WTC11 (cell line): ENCODE data around the gene KLHDC4. TPM values are rescaled to one million over a fixed set of nuclear protein-coding genes. Genes with fewer than 3 reads are reported as not detected.

Experiments used
- ATAC-seq: fragments of 200-7000 bp; cut with Tn5 transposase; 2 replicates; pipeline ENCODE4 v1.10.0; 2021; ENCODE audit warnings: mild to moderate bottlenecking, moderate library complexity
- CTCF ChIA-PET: fragments of 300-600 bp; sonication (Branson Sonifier 250); formaldehyde crosslinking; loops from one replicate; lab custom pipeline; 2021; ENCODE audit warnings: antibody characterized with exemption; lab: Charles Lee
- POLR2A ChIA-PET: fragments of 350-600 bp; sonication (Branson Sonifier 250); formaldehyde crosslinking; loops from one replicate; lab custom pipeline; 2021; ENCODE audit warnings: antibody characterized with exemption; lab: Charles Lee
- DNase-seq: peaks from one replicate; pipeline ENCODE4 v3.0.0; 2021; ENCODE audit warnings: low spot score
- H3K27ac Mint-ChIP-seq: 2 replicates; pipeline ENCODE4 v1.8.0; 2021; ENCODE audit warnings: mixed read lengths
- H3K27me3 Mint-ChIP-seq: 2 replicates; pipeline ENCODE4 v1.8.0; 2021; ENCODE audit warnings: low read depth, mild to moderate bottlenecking, moderate library complexity, mixed read lengths
- H3K36me3 Mint-ChIP-seq: 2 replicates; pipeline ENCODE4 v1.8.0; 2021; ENCODE audit warnings: mixed read lengths
- H3K4me1 Mint-ChIP-seq: 2 replicates; pipeline ENCODE4 v1.8.0; 2022; ENCODE audit warnings: mixed read lengths
- H3K4me3 Mint-ChIP-seq: 2 replicates; pipeline ENCODE4 v1.8.0; 2021; ENCODE audit warnings: mild to moderate bottlenecking, moderate library complexity, mixed read lengths
- H3K9me3 Mint-ChIP-seq: 2 replicates; pipeline ENCODE4 v1.8.0; 2021; ENCODE audit warnings: mixed read lengths
- CBFB ChIP-seq: sonication (generic); formaldehyde crosslinking; IDR thresholded peaks from 2 replicates; pipeline ENCODE4 v1.8.1; 2022; ENCODE audit warnings: mild to moderate bottlenecking, low read depth, missing genetic modification reagents
- CDX4 ChIP-seq: fragments of 250-450 bp; sonication (Bioruptor Pico); IDR thresholded peaks from 2 replicates; pipeline ENCODE4 v1.9.0; 2021; ENCODE audit warnings: moderate library complexity, mild to moderate bottlenecking, inconsistent platforms, borderline replicate concordance
- CTCF ChIP-seq: fragments of 200-600 bp; IDR thresholded peaks from 2 replicates; pipeline ENCODE4 v1.8.0; 2022; ENCODE audit warnings: antibody characterized with exemption
- ELF4 ChIP-seq: sonication (generic); formaldehyde crosslinking; IDR thresholded peaks from 2 replicates; pipeline ENCODE4 v1.8.1; 2022; ENCODE audit warnings: low read depth, mild to moderate bottlenecking, moderate library complexity, missing genetic modification reagents
- FOXJ3 ChIP-seq: sonication (generic); formaldehyde crosslinking; IDR thresholded peaks from 2 replicates; pipeline ENCODE4 v1.9.0; 2021; ENCODE audit warnings: missing genetic modification reagents, mild to moderate bottlenecking, borderline replicate concordance
- FOXK1 ChIP-seq: sonication (generic); formaldehyde crosslinking; IDR thresholded peaks from 2 replicates; pipeline ENCODE4 v1.8.0; 2022; ENCODE audit warnings: mild to moderate bottlenecking, moderate library complexity, missing genetic modification reagents
- FOXP1 ChIP-seq: sonication (generic); formaldehyde crosslinking; IDR thresholded peaks from 2 replicates; pipeline ENCODE4 v1.8.0; 2022; ENCODE audit warnings: missing genetic modification reagents, mild to moderate bottlenecking, moderate library complexity, borderline replicate concordance
- HMGA2 ChIP-seq: fragments of 250-450 bp; sonication (Bioruptor Pico); IDR thresholded peaks from 2 replicates; pipeline ENCODE4 v1.4.0; 2021; ENCODE audit warnings: mild to moderate bottlenecking, moderate library complexity
- IRF1 ChIP-seq: sonication (generic); formaldehyde crosslinking; IDR thresholded peaks from 2 replicates; pipeline ENCODE4 v1.8.0; 2023; ENCODE audit warnings: missing genetic modification reagents
- MXD4 ChIP-seq: fragments of 250-450 bp; sonication (Bioruptor Pico); IDR thresholded peaks from 2 replicates; pipeline ENCODE4 v1.8.0; 2021; ENCODE audit warnings: mild to moderate bottlenecking, moderate library complexity, borderline replicate concordance
- NFE2L1 ChIP-seq: sonication (generic); formaldehyde crosslinking; IDR thresholded peaks from 2 replicates; pipeline ENCODE4 v1.8.1; 2023; ENCODE audit warnings: missing genetic modification reagents
- PREB ChIP-seq: sonication (generic); formaldehyde crosslinking; IDR thresholded peaks from 2 replicates; pipeline ENCODE4 v1.8.1; 2022; ENCODE audit warnings: mild to moderate bottlenecking, missing genetic modification reagents, moderate library complexity, borderline replicate concordance
- RELA ChIP-seq: sonication (generic); formaldehyde crosslinking; IDR thresholded peaks from 2 replicates; pipeline ENCODE4 v1.8.1; 2022; ENCODE audit warnings: missing genetic modification reagents, mild to moderate bottlenecking, borderline replicate concordance
- SMAD3 ChIP-seq: sonication (generic); formaldehyde crosslinking; IDR thresholded peaks from 2 replicates; pipeline ENCODE4 v1.8.0; 2022; ENCODE audit warnings: missing genetic modification reagents, mild to moderate bottlenecking, borderline replicate concordance
- SP1 ChIP-seq: sonication (generic); formaldehyde crosslinking; conservative IDR thresholded peaks from 2 replicates; pipeline ENCODE4 v1.8.1; 2022; ENCODE audit warnings: missing genetic modification reagents
- ZBTB43 ChIP-seq: sonication (generic); formaldehyde crosslinking; IDR thresholded peaks from 2 replicates; pipeline ENCODE4 v1.8.1; 2023; ENCODE audit warnings: mild to moderate bottlenecking, missing genetic modification reagents
- ZNF138 ChIP-seq: sonication (generic); formaldehyde crosslinking; conservative IDR thresholded peaks from 2 replicates; pipeline ENCODE4 v1.8.1; 2022; ENCODE audit warnings: mild to moderate bottlenecking, moderate library complexity, missing genetic modification reagents
- ZNF416 ChIP-seq: fragments of 250-450 bp; sonication (Bioruptor Pico); IDR thresholded peaks from 2 replicates; pipeline ENCODE4 v1.9.0; 2021; ENCODE audit warnings: mild to moderate bottlenecking, inconsistent platforms
- ZNF423 ChIP-seq: fragments of 250-450 bp; sonication (Bioruptor Pico); IDR thresholded peaks from 2 replicates; pipeline ENCODE4 v2.1.2; 2022; ENCODE audit warnings: mild to moderate bottlenecking, moderate library complexity
- total RNA-seq: library from RNA; stranded (reverse); gene quantifications from 3 replicates; pipeline ENCODE4 v1.2.3, GENCODE V29; 2021
- TF ChIP-seq, protein P1 (sequence below): sonication (generic); formaldehyde crosslinking; conservative IDR thresholded peaks from 2 replicates; pipeline ENCODE4 v1.8.1; 2022; ENCODE audit warnings: mild to moderate bottlenecking, missing genetic modification reagents
- TF ChIP-seq, protein P2 (sequence below): sonication (generic); formaldehyde crosslinking; IDR thresholded peaks from 2 replicates; pipeline ENCODE4 v1.8.1; 2022; ENCODE audit warnings: missing genetic modification reagents, borderline replicate concordance
- TF ChIP-seq, protein P3 (sequence below): sonication (generic); formaldehyde crosslinking; IDR thresholded peaks from 2 replicates; pipeline ENCODE4 v1.8.1; 2023; ENCODE audit warnings: mild to moderate bottlenecking, missing genetic modification reagents, moderate library complexity
- TF ChIP-seq, protein P4 (sequence below): sonication (generic); formaldehyde crosslinking; IDR thresholded peaks from 2 replicates; pipeline ENCODE4 v1.8.0; 2022; ENCODE audit warnings: mild to moderate bottlenecking, missing genetic modification reagents
- TF ChIP-seq, protein P5 (sequence below): sonication (generic); formaldehyde crosslinking; IDR thresholded peaks from 2 replicates; pipeline ENCODE4 v1.8.0; 2022; ENCODE audit warnings: mild to moderate bottlenecking, missing genetic modification reagents
- TF ChIP-seq, protein P6 (sequence below): fragments of 250-450 bp; sonication (Bioruptor Pico); IDR thresholded peaks from 2 replicates; pipeline ENCODE4 v1.9.0; 2021; ENCODE audit warnings: mild to moderate bottlenecking

Gene KLHDC4
- total RNA-seq, 1 experiment from 2014 or later, result 63.6 TPM

DNA sequence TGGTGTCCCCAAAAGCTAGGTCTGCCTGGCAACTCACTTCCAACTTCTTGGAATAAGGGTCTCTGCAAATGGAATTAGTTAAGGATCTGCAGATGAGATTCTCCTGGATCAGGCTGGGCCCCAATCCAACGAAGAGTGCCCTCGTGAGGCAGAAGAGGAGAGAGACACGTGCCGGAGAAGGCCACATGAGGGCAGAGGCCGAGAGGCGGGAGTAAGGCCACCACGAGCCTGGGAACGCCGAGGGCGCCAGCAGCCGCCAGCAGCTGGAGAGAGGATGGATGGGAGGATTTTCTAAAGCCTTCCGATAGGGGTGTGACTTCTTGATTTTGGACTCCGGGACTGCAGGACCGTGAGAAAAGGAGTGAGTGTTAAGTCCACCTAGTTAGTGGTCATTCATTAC lies 87.2 kb downstream of the KLHDC4 start:
- no peaks in the 10 kb centered on the region for H3K36me3 Mint-ChIP-seq
- H3K27me3 Mint-ChIP-seq, result no peaks in the 10 kb centered on the region
- DNase-seq, result peak; percentile 56
- no peak overlapping the region for H3K4me3 Mint-ChIP-seq
- no peaks in the 10 kb centered on the region for H3K9me3 Mint-ChIP-seq
- peak; percentile 50 for ATAC-seq
- H3K27ac Mint-ChIP-seq, result no peak overlapping the region
- ChIA-PET POLR2A (no interaction called here), CTCF (interaction anchor here (0.6 to 2.3 kb wide), 7 partner anchors 21 to 952 kb away, joined by 3 to 11 read pairs (median 9); no protein-coding TSS in a partner anchor)
- H3K4me1 Mint-ChIP-seq, result peaks cover 6% of the 10 kb centered on the region
- TF ChIP-seq, protein P1, sequence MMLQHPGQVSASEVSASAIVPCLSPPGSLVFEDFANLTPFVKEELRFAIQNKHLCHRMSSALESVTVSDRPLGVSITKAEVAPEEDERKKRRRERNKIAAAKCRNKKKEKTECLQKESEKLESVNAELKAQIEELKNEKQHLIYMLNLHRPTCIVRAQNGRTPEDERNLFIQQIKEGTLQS, result no peak
- no peak for TF ChIP-seq ELF4 (CRISPR knock-in tag)
- no peak for TF ChIP-seq FOXJ3 (CRISPR knock-in tag)
- TF ChIP-seq ZNF423 (CRISPR knock-in tag), result no peak
- TF ChIP-seq ZNF138 (CRISPR knock-in tag), result no peak
- 0 out of 2 replicates have a peak, but pooled peaks have one; percentile 48 for TF ChIP-seq PREB
- TF ChIP-seq IRF1 (CRISPR knock-in tag), result no peak
- no peak for TF ChIP-seq HMGA2
- TF ChIP-seq FOXP1 (CRISPR knock-in tag), result peak; percentile 74; the same call in 1 of the 2 replicates
- TF ChIP-seq CBFB, result no peak
- no peak for TF ChIP-seq CDX4
- TF ChIP-seq MXD4 (CRISPR knock-in tag), result no peak
- no peak for TF ChIP-seq ZBTB43 (CRISPR knock-in tag)
- TF ChIP-seq, protein P2, sequence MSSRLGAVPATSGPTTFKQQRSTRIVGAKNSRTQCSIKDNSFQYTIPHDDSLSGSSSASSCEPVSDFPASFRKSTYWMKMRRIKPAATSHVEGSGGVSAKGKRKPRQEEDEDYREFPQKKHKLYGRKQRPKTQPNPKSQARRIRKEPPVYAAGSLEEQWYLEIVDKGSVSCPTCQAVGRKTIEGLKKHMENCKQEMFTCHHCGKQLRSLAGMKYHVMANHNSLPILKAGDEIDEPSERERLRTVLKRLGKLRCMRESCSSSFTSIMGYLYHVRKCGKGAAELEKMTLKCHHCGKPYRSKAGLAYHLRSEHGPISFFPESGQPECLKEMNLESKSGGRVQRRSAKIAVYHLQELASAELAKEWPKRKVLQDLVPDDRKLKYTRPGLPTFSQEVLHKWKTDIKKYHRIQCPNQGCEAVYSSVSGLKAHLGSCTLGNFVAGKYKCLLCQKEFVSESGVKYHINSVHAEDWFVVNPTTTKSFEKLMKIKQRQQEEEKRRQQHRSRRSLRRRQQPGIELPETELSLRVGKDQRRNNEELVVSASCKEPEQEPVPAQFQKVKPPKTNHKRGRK (CRISPR knock-in tag), result no peak
- TF ChIP-seq FOXK1, result peak; percentile 64; the same call in 1 of the 2 replicates
- TF ChIP-seq SP1 (CRISPR knock-in tag), result no peak
- TF ChIP-seq, protein P3, sequence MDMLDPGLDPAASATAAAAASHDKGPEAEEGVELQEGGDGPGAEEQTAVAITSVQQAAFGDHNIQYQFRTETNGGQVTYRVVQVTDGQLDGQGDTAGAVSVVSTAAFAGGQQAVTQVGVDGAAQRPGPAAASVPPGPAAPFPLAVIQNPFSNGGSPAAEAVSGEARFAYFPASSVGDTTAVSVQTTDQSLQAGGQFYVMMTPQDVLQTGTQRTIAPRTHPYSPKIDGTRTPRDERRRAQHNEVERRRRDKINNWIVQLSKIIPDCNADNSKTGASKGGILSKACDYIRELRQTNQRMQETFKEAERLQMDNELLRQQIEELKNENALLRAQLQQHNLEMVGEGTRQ (CRISPR knock-in tag), result peak; percentile 73
- TF ChIP-seq, protein P4, sequence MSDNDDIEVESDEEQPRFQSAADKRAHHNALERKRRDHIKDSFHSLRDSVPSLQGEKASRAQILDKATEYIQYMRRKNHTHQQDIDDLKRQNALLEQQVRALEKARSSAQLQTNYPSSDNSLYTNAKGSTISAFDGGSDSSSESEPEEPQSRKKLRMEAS, result peak; percentile 95
- peak; percentile 62; the same call in 1 of the 2 replicates for TF ChIP-seq NFE2L1 (CRISPR knock-in tag)
- TF ChIP-seq, protein P5, sequence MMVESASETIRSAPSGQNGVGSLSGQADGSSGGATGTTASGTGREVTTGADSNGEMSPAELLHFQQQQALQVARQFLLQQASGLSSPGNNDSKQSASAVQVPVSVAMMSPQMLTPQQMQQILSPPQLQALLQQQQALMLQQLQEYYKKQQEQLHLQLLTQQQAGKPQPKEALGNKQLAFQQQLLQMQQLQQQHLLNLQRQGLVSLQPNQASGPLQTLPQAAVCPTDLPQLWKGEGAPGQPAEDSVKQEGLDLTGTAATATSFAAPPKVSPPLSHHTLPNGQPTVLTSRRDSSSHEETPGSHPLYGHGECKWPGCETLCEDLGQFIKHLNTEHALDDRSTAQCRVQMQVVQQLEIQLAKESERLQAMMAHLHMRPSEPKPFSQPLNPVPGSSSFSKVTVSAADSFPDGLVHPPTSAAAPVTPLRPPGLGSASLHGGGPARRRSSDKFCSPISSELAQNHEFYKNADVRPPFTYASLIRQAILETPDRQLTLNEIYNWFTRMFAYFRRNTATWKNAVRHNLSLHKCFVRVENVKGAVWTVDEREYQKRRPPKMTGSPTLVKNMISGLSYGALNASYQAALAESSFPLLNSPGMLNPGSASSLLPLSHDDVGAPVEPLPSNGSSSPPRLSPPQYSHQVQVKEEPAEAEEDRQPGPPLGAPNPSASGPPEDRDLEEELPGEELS (CRISPR knock-in tag), result no peak
- TF ChIP-seq CTCF, result no peak
- no peak for TF ChIP-seq ZNF416 (CRISPR knock-in tag)
- TF ChIP-seq SMAD3 (CRISPR knock-in tag), result peak; percentile 88
- TF ChIP-seq, protein P6, sequence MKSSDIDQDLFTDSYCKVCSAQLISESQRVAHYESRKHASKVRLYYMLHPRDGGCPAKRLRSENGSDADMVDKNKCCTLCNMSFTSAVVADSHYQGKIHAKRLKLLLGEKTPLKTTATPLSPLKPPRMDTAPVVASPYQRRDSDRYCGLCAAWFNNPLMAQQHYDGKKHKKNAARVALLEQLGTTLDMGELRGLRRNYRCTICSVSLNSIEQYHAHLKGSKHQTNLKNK (CRISPR knock-in tag), result no peak
- 0 out of 2 replicates have a peak, but pooled peaks have one; percentile 31 for TF ChIP-seq RELA (CRISPR knock-in tag)
